Panc1 (cell line): ENCODE results near the gene TOGARAM1. TPM values are rescaled to one million over a fixed set of nuclear protein-coding genes. Genes with fewer than 3 reads are reported as not detected.

ENCODE experiments used
- ATAC-seq: fragments of 200-7000 bp; cut with Tn5 transposase; 2 replicates; pipeline ENCODE4 v1.9.1; 2020; ENCODE audit warnings: mild to moderate bottlenecking, moderate library complexity
- BruUV-seq: library from RNA; stranded (reverse); fragments of 400-500 nt; replicated peaks from 2 replicates; lab custom pipeline; 2021; lab: Mats Ljungman, UMichigan
- CTCF ChIA-PET: fragments of 300-600 bp; sonication (Branson Sonifier 250); formaldehyde crosslinking; loops from one replicate; lab custom pipeline; 2022; ENCODE audit warnings: antibody characterized with exemption; lab: Charles Lee
- POLR2A ChIA-PET: fragments of 300-600 bp; sonication (Branson Sonifier 250); formaldehyde crosslinking; loops from one replicate; lab custom pipeline; 2022; ENCODE audit warnings: antibody characterized with exemption; lab: Charles Lee
- DNase-seq: peaks from one replicate; pipeline ENCODE4 v3.0.0-alpha.2; 2010; ENCODE audit warnings: low read depth, low spot score
- H3K27ac ChIP-seq: 2 replicates; pipeline ENCODE4 v1.5.1; 2011; ENCODE audit warnings: mild to moderate bottlenecking, low read length, inconsistent platforms
- H3K27me3 ChIP-seq: fragments of 200-500 bp; sonication (Bioruptor generic); 2 replicates; pipeline ENCODE4 v1.6.0; 2014; ENCODE audit warnings: low read length, inconsistent platforms; ENCODE audit not compliant: control insufficient read depth, insufficient read depth
- H3K36me3 ChIP-seq: fragments of 200-500 bp; sonication (Bioruptor generic); 2 replicates; pipeline ENCODE4 v1.5.1; 2014; ENCODE audit warnings: inconsistent platforms, mild to moderate bottlenecking, low read length, moderate library complexity; ENCODE audit not compliant: control insufficient read depth, insufficient read depth
- H3K4me1 ChIP-seq: 2 replicates; pipeline ENCODE4 v1.5.1; 2011; ENCODE audit warnings: inconsistent platforms, mild to moderate bottlenecking, low read length, moderate library complexity; ENCODE audit not compliant: control insufficient read depth, insufficient read depth
- H3K4me3 ChIP-seq, 2 experiments: 2 replicates each; pipeline ENCODE4 v1.5.1; 2011 to 2012; ENCODE audit warnings: low read depth in 2 of 2, low read length in 2 of 2, mild to moderate bottlenecking in 2 of 2, inconsistent platforms in 1 of 2, moderate library complexity in 1 of 2
- H3K9me3 ChIP-seq: fragments of 200-500 bp; sonication (Bioruptor generic); 2 replicates; pipeline ENCODE4 v1.5.1; 2014; ENCODE audit warnings: low read depth, mild to moderate bottlenecking, inconsistent platforms, low read length, moderate library complexity; ENCODE audit not compliant: control insufficient read depth, insufficient read depth
- CTCF ChIP-seq: fragments of 450-650 bp; IDR thresholded peaks from 2 replicates; pipeline ENCODE4 v1.5.1; 2017; ENCODE audit warnings: mild to moderate bottlenecking
- POLR2AphosphoS5 ChIP-seq: IDR thresholded peaks from 2 replicates; pipeline ENCODE4 v1.6.1; 2012; ENCODE audit warnings: mild to moderate bottlenecking, low read depth, low read length, moderate library complexity
- REST ChIP-seq, 2 experiments: IDR thresholded peaks; 2 replicates each; pipeline ENCODE4 v1.6.1; 2011 to 2012; ENCODE audit warnings: low read depth in 2 of 2, control low read depth in 1 of 2, low read length in 1 of 2, mild to moderate bottlenecking in 1 of 2, moderate library complexity in 1 of 2; ENCODE audit not compliant: insufficient read depth in 1 of 2
- SIN3A ChIP-seq: IDR thresholded peaks from 2 replicates; pipeline ENCODE4 v1.6.1; 2012; ENCODE audit warnings: low read depth, mild to moderate bottlenecking, low read length, moderate library complexity, borderline replicate concordance; ENCODE audit not compliant: insufficient read depth
- TCF7L2 ChIP-seq: IDR thresholded peaks from 2 replicates; pipeline ENCODE4 v1.6.1; 2011; ENCODE audit warnings: mild to moderate bottlenecking, low read depth, low read length, inconsistent platforms
- in situ Hi-C: cut with HindIII; loops from 2 replicates; pipeline ENCODE4 v1.10.0; 2016; ENCODE audit warnings: low sequenced_read_pairs, low pct_unique_long_range_greater_than_20kb
- intact Hi-C: fragments of 100-400 bp; cut with micrococcal nuclease; formaldehyde crosslinking; loops from one replicate; pipeline ENCODE4 v1.10.0; 2022; ENCODE audit not compliant: unreplicated experiment
- total RNA-seq: library from RNA; stranded (reverse); gene quantifications from one replicate; pipeline ENCODE4 v1.2.1, GENCODE V29; 2021; ENCODE audit not compliant: unreplicated experiment

Gene TOGARAM1
- total RNA-seq, 1 experiment from 2014 or later: 11.6 TPM

- Histone ChIP-seq H3K9me3 (no peaks in the 10 kb centered on the region), H3K4me3 (no peak overlapping the region), H3K4me1 (no peaks in the 10 kb centered on the region), H3K36me3 (no peaks in the 10 kb centered on the region), H3K27me3 (no peaks in the 10 kb centered on the region), H3K27ac (no peak overlapping the region)
- in situ Hi-C loops: no loop called here
- ATAC-seq: no peak
- ChIA-PET CTCF (no interaction called here), POLR2A (interaction anchor here (0.6 kb wide), 1 partner anchor 11 kb away, joined by 6 read pairs; no protein-coding TSS in a partner anchor)
- intact Hi-C loops: no loop called here
- no peak for DNase-seq
- TF ChIP-seq SIN3A: no peak
- TF ChIP-seq POLR2AphosphoS5: no peak
- no peak for TF ChIP-seq REST (IDR thresholded peaks at IDR 0.05; ENCODE audit: insufficient read depth in 1 of 2, low read depth in 2 of 2, low read length in 1 of 2)
- no peak for TF ChIP-seq CTCF
- TF ChIP-seq TCF7L2: no peak
- BruUV-seq: no TSS peak
These were observed 79.7 kb downstream of the TOGARAM1 start for GRCh38 chr14:45041641-45042040.

- H3K27ac ChIP-seq: no peak overlapping the region
- H3K4me1 ChIP-seq: no peaks in the 10 kb centered on the region
- POLR2A ChIA-PET: interaction anchor here (0.6 kb wide), 1 partner anchor 36 kb away, joined by 4 read pairs; no protein-coding TSS in a partner anchor
- CTCF ChIA-PET: no interaction called here
- H3K4me3 ChIP-seq: no peak overlapping the region
- TF ChIP-seq CTCF (no peak), POLR2AphosphoS5 (no peak), REST (IDR thresholded peaks at IDR 0.05; ENCODE audit: insufficient read depth in 1 of 2, low read depth in 2 of 2, low read length in 1 of 2) (no peak), SIN3A (no peak), TCF7L2 (no peak)
- H3K9me3 ChIP-seq: no peaks in the 10 kb centered on the region
- ATAC-seq (no peak), DNase-seq (no peak)
- BruUV-seq: no TSS peak
- H3K27me3 ChIP-seq: no peaks in the 10 kb centered on the region
- intact Hi-C loops (no loop called here), in situ Hi-C loops (no loop called here)
- H3K36me3 ChIP-seq: no peaks in the 10 kb centered on the region
These were observed 82.6 kb downstream of the TOGARAM1 start for GRCh38 chr14:45044638-45045037.
